HG03575 (cell line): ENCODE data around the gene MT1G.
A peak's percentile ranks its signal among the peaks of the same experiment; 100 is the strongest.

Source experiments
- ATAC-seq: cut with Tn5 transposase; IDR thresholded peaks from one replicate; pipeline ENCODE4 v1.9.1; 2021; ENCODE audit not compliant: unreplicated experiment, insufficient number of reproducible peaks, low FRiP score; ENCODE audit errors: extremely low read depth

The MT1G gene

GRCh38 chr16:56643080-56643778, 24.6 kb downstream of the MT1G start:
- no peak for ATAC-seq

GRCh38 chr16:56641166-56641565, 26.7 kb downstream of the MT1G start:
- ATAC-seq, result no peak

GRCh38 chr16:56640076-56640475, 27.8 kb downstream of the MT1G start:
- ATAC-seq, result no peak

GRCh38 chr16:56639045-56639444, 28.8 kb downstream of the MT1G start:
- ATAC-seq, result no peak

GRCh38 chr16:56637814-56638750, 29.8 kb downstream of the MT1G start, which contains the start of gene MT1A:
TSS of gene MT1A (plus strand) at chr16:56638666. CDS start at chr16:56638739, 73 bp downstream.
- no peak for ATAC-seq

- no peak for ATAC-seq
Measured at GRCh38 chr16:56636616-56637413, 31.1 kb downstream of the MT1G start.

- no peak for ATAC-seq
Measured at GRCh38 chr16:56635441-56635967, 32.4 kb downstream of the MT1G start.

- ATAC-seq, result no peak
Measured at GRCh38 chr16:56634715-56635440, 33.0 kb downstream of the MT1G start.

GRCh38 chr16:56633535-56633934, 34.3 kb downstream of the MT1G start:
- no peak for ATAC-seq

GRCh38 chr16:56632848-56633365, 35.0 kb downstream of the MT1G start:
- ATAC-seq, result no peak

GRCh38 chr16:56632156-56632847, 35.6 kb downstream of the MT1G start, which contains the start of gene MT1M:
TSS of gene MT1M (plus strand) at chr16:56632659. CDS start at chr16:56632732, 73 bp downstream.
- ATAC-seq, result no peak

GRCh38 chr16:56631832-56632155, 36.1 kb downstream of the MT1G start:
- no peak for ATAC-seq

GRCh38 chr16:56631197-56631596, 36.7 kb downstream of the MT1G start:
- ATAC-seq, result no peak

- ATAC-seq, result peak; percentile 88
Measured at GRCh38 chr16:56630134-56630533, 37.7 kb downstream of the MT1G start.

GRCh38 chr16:56629531-56629930, 38.3 kb downstream of the MT1G start:
- no peak for ATAC-seq

- ATAC-seq, result no peak
Measured at GRCh38 chr16:56628486-56629350, 39.1 kb downstream of the MT1G start.

- ATAC-seq, result no peak
Measured at GRCh38 chr16:56626685-56627084, 41.2 kb downstream of the MT1G start.
